DND-41 (cell line): ENCODE results near the gene GBE1.

Experiments used
- ATAC-seq: fragments of 200-7000 bp; cut with Tn5 transposase; 3 replicates; pipeline ENCODE4 v1.9.1; 2021; ENCODE audit warnings: low read depth; ENCODE audit not compliant: insufficient read depth
- DNase-seq: peaks from one replicate; pipeline ENCODE4 v3.0.0-alpha.2; 2020
- H2AFZ ChIP-seq: 2 replicates; pipeline ENCODE4 v1.6.0; 2012; ENCODE audit warnings: low read depth, low read length
- H3K27ac ChIP-seq: 2 replicates; pipeline ENCODE4 v1.5.1; 2012; ENCODE audit warnings: low read length, inconsistent platforms
- H3K27me3 ChIP-seq: fragments of 200-600 bp; sonication (generic); 2 replicates; pipeline ENCODE4 v1.6.0; 2012; ENCODE audit warnings: low read length, mild to moderate bottlenecking, inconsistent platforms; ENCODE audit not compliant: insufficient read depth, poor library complexity
- H3K36me3 ChIP-seq: 2 replicates; pipeline ENCODE4 v1.5.1; 2012; ENCODE audit warnings: low read length, inconsistent platforms; ENCODE audit not compliant: insufficient read depth
- H3K4me1 ChIP-seq: 2 replicates; pipeline ENCODE4 v1.5.1; 2012; ENCODE audit warnings: mild to moderate bottlenecking, low read length; ENCODE audit not compliant: insufficient read depth
- H3K4me2 ChIP-seq: 2 replicates; pipeline ENCODE4 v1.6.0; 2012; ENCODE audit warnings: mild to moderate bottlenecking, moderate library complexity, low read length, inconsistent platforms; ENCODE audit not compliant: insufficient read depth
- H3K4me3 ChIP-seq, 2 experiments: fragments of 200-600 bp in 1 of 2; shearing (Covaris generic) in 1 of 2; 2 replicates each; pipeline ENCODE4 v1.5.1; 2012 to 2016; ENCODE audit warnings: inconsistent platforms in 2 of 2, low read length in 2 of 2, mild to moderate bottlenecking in 2 of 2, low read depth in 1 of 2, moderate library complexity in 1 of 2
- H3K79me2 ChIP-seq: 2 replicates; pipeline ENCODE4 v1.6.0; 2012; ENCODE audit warnings: low read length, inconsistent platforms; ENCODE audit not compliant: insufficient read depth
- H3K9ac ChIP-seq: 2 replicates; pipeline ENCODE4 v1.6.0; 2012; ENCODE audit warnings: low read depth, mild to moderate bottlenecking, inconsistent platforms, low read length, moderate library complexity
- H3K9me3 ChIP-seq: 2 replicates; pipeline ENCODE4 v1.5.1; 2012; ENCODE audit warnings: low read length, moderate library complexity, mild to moderate bottlenecking, inconsistent platforms; ENCODE audit not compliant: insufficient read depth, severe bottlenecking
- H4K20me1 ChIP-seq: 2 replicates; pipeline ENCODE4 v1.6.0; 2012; ENCODE audit warnings: low read length; ENCODE audit not compliant: insufficient read depth
- CTCF ChIP-seq: IDR thresholded peaks from 2 replicates; pipeline ENCODE4 v1.5.1; 2012; ENCODE audit warnings: borderline replicate concordance, low read length, moderate library complexity, mild to moderate bottlenecking; ENCODE audit not compliant: poor library complexity, severe bottlenecking; ENCODE audit errors: extremely low read depth
- EZH2 ChIP-seq: IDR thresholded peaks from 3 replicates; pipeline ENCODE4 v1.6.1; 2012; ENCODE audit warnings: borderline replicate concordance, low read depth, mild to moderate bottlenecking, moderate library complexity, low read length, inconsistent platforms; ENCODE audit not compliant: severe bottlenecking

Gene GBE1

GRCh38 chr3:81793410-81793809, 32.0 kb upstream of the GBE1 start:
- Histone ChIP-seq H4K20me1 (no peaks in the 10 kb centered on the region), H3K4me3 (no peak overlapping the region), H3K4me2 (no peak overlapping the region), H3K9ac (no peak overlapping the region), H3K36me3 (no peaks in the 10 kb centered on the region), H3K27ac (no peak overlapping the region), H2AFZ (no peak overlapping the region), H3K79me2 (no peaks in the 10 kb centered on the region), H3K4me1 (no peaks in the 10 kb centered on the region), H3K9me3 (no peaks in the 10 kb centered on the region), H3K27me3 (no peaks in the 10 kb centered on the region)
- ATAC-seq (no peak), DNase-seq (no peak)
- no peak for TF ChIP-seq CTCF
- no peak for TF ChIP-seq EZH2

- DNase-seq, result no peak
- Histone ChIP-seq H2AFZ (no peak overlapping the region), H3K4me2 (no peak overlapping the region), H3K9ac (no peak overlapping the region), H3K27me3 (no peaks in the 10 kb centered on the region), H4K20me1 (no peaks in the 10 kb centered on the region), H3K27ac (no peak overlapping the region), H3K4me3 (no peak overlapping the region), H3K36me3 (no peaks in the 10 kb centered on the region), H3K9me3 (no peaks in the 10 kb centered on the region), H3K4me1 (no peaks in the 10 kb centered on the region), H3K79me2 (no peaks in the 10 kb centered on the region)
- TF ChIP-seq EZH2, result no peak
- TF ChIP-seq CTCF, result no peak
- no peak for ATAC-seq
Observed at GRCh38 chr3:81790117-81790516, 28.7 kb upstream of the GBE1 start.

GRCh38 chr3:81789691-81790090, 28.2 kb upstream of the GBE1 start:
- TF ChIP-seq EZH2, result no peak
- no peak for TF ChIP-seq CTCF
- H3K9me3 ChIP-seq, result no peaks in the 10 kb centered on the region
- no peak overlapping the region for H3K4me2 ChIP-seq
- no peak overlapping the region for H3K4me3 ChIP-seq
- H2AFZ ChIP-seq, result no peak overlapping the region
- no peaks in the 10 kb centered on the region for H3K79me2 ChIP-seq
- ATAC-seq (no peak), DNase-seq (no peak)
- no peaks in the 10 kb centered on the region for H4K20me1 ChIP-seq
- H3K9ac ChIP-seq, result no peak overlapping the region
- no peaks in the 10 kb centered on the region for H3K36me3 ChIP-seq
- no peaks in the 10 kb centered on the region for H3K4me1 ChIP-seq
- H3K27ac ChIP-seq, result no peak overlapping the region
- H3K27me3 ChIP-seq, result no peaks in the 10 kb centered on the region

- no peak overlapping the region for H3K9ac ChIP-seq
- no peak for DNase-seq
- H3K27ac ChIP-seq, result no peak overlapping the region
- no peaks in the 10 kb centered on the region for H3K27me3 ChIP-seq
- ATAC-seq, result no peak
- TF ChIP-seq EZH2 (no peak), CTCF (no peak)
- no peaks in the 10 kb centered on the region for H3K36me3 ChIP-seq
- no peaks in the 10 kb centered on the region for H3K4me1 ChIP-seq
- H3K4me2 ChIP-seq, result no peak overlapping the region
- H3K4me3 ChIP-seq, result no peak overlapping the region
- no peak overlapping the region for H2AFZ ChIP-seq
- no peaks in the 10 kb centered on the region for H4K20me1 ChIP-seq
- no peaks in the 10 kb centered on the region for H3K9me3 ChIP-seq
- H3K79me2 ChIP-seq, result no peaks in the 10 kb centered on the region
Observed at GRCh38 chr3:81788610-81789009, 27.2 kb upstream of the GBE1 start.
